ENCODE results near the gene TYMP. TPM values are rescaled to one million over a fixed set of nuclear protein-coding genes. Genes with fewer than 3 reads are reported as not detected.

TYMP gene
- total RNA-seq, 3 donors from 2014 or later (not counting 1 experiment from before 2014, with no cell fraction given) = 17.7 to 44.6 (median 32.4) TPM

GRCh38 chr22:50572965-50573364 lies 43.2 kb upstream of the TYMP start:
- H3K4me1 ChIP-seq (ENCODE audit: control insufficient read depth, insufficient read depth, low read length) = peaks cover 9% of the 10 kb centered on the region
- no peak overlapping the region for H3K4me3 Mint-ChIP-seq
- no peaks in the 10 kb centered on the region for H3K27me3 ChIP-seq (ENCODE audit: control insufficient read depth, insufficient read depth, low read length)
- no peaks in the 10 kb centered on the region for H3K9me3 Mint-ChIP-seq
- intact Hi-C loops (cut with micrococcal nuclease) = no loop called here
- ATAC-seq (no peak), DNase-seq (no peak)
- H3K4me1 Mint-ChIP-seq = peaks cover 0 to 8% of the 10 kb centered on the region in 2 donors
- H3K27me3 Mint-ChIP-seq (ENCODE audit: low read depth in 2 of 2) = no peaks in the 10 kb centered on the region
- no peak for TF ChIP-seq CTCF (IDR thresholded peaks at IDR 0.05)
- H3K27ac Mint-ChIP-seq = no peak overlapping the region
- no peak overlapping the region for H3K4me3 ChIP-seq (ENCODE audit: low read length)
- no peaks in the 10 kb centered on the region for H3K36me3 Mint-ChIP-seq
- no peak overlapping the region for H3K27ac ChIP-seq (ENCODE audit: low read length)
- H3K36me3 ChIP-seq (ENCODE audit: control insufficient read depth, insufficient read depth, low read length) = peaks cover 16% of the 10 kb centered on the region
- H3K9me3 ChIP-seq (ENCODE audit: control insufficient read depth, insufficient read depth, low read length) = no peaks in the 10 kb centered on the region
- WGBS (ENCODE audit: insufficient coverage) = over 99% methylated on average over 11 of the region's 11 CpGs

- Mint-ChIP-seq H3K9me3 (no peaks in the 10 kb centered on the region), H3K4me3 (no peak overlapping the region), H3K27me3 (ENCODE audit: low read depth in 2 of 2) (peaks cover 0 to 4% of the 10 kb centered on the region in 2 donors), H3K4me1 (no peaks in the 10 kb centered on the region), H3K36me3 (no peaks in the 10 kb centered on the region), H3K27ac (no peak overlapping the region)
- no peak for TF ChIP-seq CTCF (IDR thresholded peaks at IDR 0.05)
- H3K9me3 ChIP-seq (ENCODE audit: control insufficient read depth, insufficient read depth, low read length) = no peaks in the 10 kb centered on the region
- no peak overlapping the region for H3K4me3 ChIP-seq (ENCODE audit: low read length)
- no peak overlapping the region for H3K27ac ChIP-seq (ENCODE audit: low read length)
- no peaks in the 10 kb centered on the region for H3K4me1 ChIP-seq (ENCODE audit: control insufficient read depth, insufficient read depth, low read length)
- peaks cover 16% of the 10 kb centered on the region for H3K36me3 ChIP-seq (ENCODE audit: control insufficient read depth, insufficient read depth, low read length)
- DNase-seq (no peak), ATAC-seq (no peak)
- H3K27me3 ChIP-seq (ENCODE audit: control insufficient read depth, insufficient read depth, low read length) = no peaks in the 10 kb centered on the region
- WGBS (ENCODE audit: insufficient coverage) = 94% methylated on average over 26 of the region's 26 CpGs
- intact Hi-C loops (cut with micrococcal nuclease) = no loop called here
Observed at GRCh38 chr22:50571264-50572175, 41.7 kb upstream of the TYMP start.

GRCh38 chr22:50570861-50571260 lies 41.0 kb upstream of the TYMP start:
- Mint-ChIP-seq H3K36me3 (no peaks in the 10 kb centered on the region), H3K4me1 (no peaks in the 10 kb centered on the region), H3K9me3 (no peaks in the 10 kb centered on the region), H3K27ac (no peak overlapping the region), H3K27me3 (ENCODE audit: low read depth in 2 of 2) (peaks cover 0 to 6% of the 10 kb centered on the region in 2 donors), H3K4me3 (no peak overlapping the region)
- peaks cover 16% of the 10 kb centered on the region for H3K36me3 ChIP-seq (ENCODE audit: control insufficient read depth, insufficient read depth, low read length)
- H3K4me3 ChIP-seq (ENCODE audit: low read length) = no peak overlapping the region
- no peak overlapping the region for H3K27ac ChIP-seq (ENCODE audit: low read length)
- DNase-seq = no peak
- no peaks in the 10 kb centered on the region for H3K27me3 ChIP-seq (ENCODE audit: control insufficient read depth, insufficient read depth, low read length)
- H3K9me3 ChIP-seq (ENCODE audit: control insufficient read depth, insufficient read depth, low read length) = no peaks in the 10 kb centered on the region
- no peak for ATAC-seq
- no peaks in the 10 kb centered on the region for H3K4me1 ChIP-seq (ENCODE audit: control insufficient read depth, insufficient read depth, low read length)
- no peak for TF ChIP-seq CTCF (IDR thresholded peaks at IDR 0.05)
- intact Hi-C loops (cut with micrococcal nuclease) = no loop called here
- 97% methylated on average over 12 of the region's 12 CpGs for WGBS (ENCODE audit: insufficient coverage)

Measured in natural killer cell (primary cell).